Activated naive CD4-positive, alpha-beta T cell treated with Interleukin-2 at 50 U/mL for 16 hours (primary cell): ENCODE measurements around the gene TUSC2.
A peak's percentile ranks its signal among the peaks of the same experiment; 100 is the strongest.
"Not testable (repeated sequence)": the region's sequence is repeated elsewhere in the genome, so short reads cannot be mapped to it uniquely, and the experiment has no call there.

ENCODE experiments used
- DNase-seq: peaks from one replicate; pipeline ENCODE4 v3.0.0-alpha.2; 2020

TUSC2 gene

GRCh38 chr3:50316657-50317242, 11.3 kb downstream of the TUSC2 start:
- peak; percentile 81 for DNase-seq

GRCh38 chr3:50314816-50315215, 13.2 kb downstream of the TUSC2 start:
- DNase-seq: no peak

GRCh38 chr3:50314342-50314741, 13.7 kb downstream of the TUSC2 start:
- DNase-seq: no peak

- DNase-seq: not testable (repeated sequence)
These were observed 16.0 kb downstream of the TUSC2 start for GRCh38 chr3:50312041-50312440.

GRCh38 chr3:50304601-50305000, 23.4 kb downstream of the TUSC2 start:
- DNase-seq: no peak

GRCh38 chr3:50303013-50303815, 24.8 kb downstream of the TUSC2 start, which contains the start of gene HYAL1:
TSS of gene HYAL1 (minus strand) at chr3:50303574. CDS start at chr3:50302956, 618 bp downstream.
- no peak for DNase-seq

GRCh38 chr3:50302095-50303012, 25.7 kb downstream of the TUSC2 start:
- DNase-seq: no peak

- no peak for DNase-seq
These were observed 27.3 kb downstream of the TUSC2 start for GRCh38 chr3:50300681-50301254.

- no peak for DNase-seq
These were observed 27.9 kb downstream of the TUSC2 start for GRCh38 chr3:50299929-50300680.

GRCh38 chr3:50299638-50299928, 28.4 kb downstream of the TUSC2 start:
- no peak for DNase-seq

GRCh38 chr3:50298836-50299637, 29.0 kb downstream of the TUSC2 start, which contains the start of the genes HYAL3 and NAA80:
TSS of gene HYAL3 (minus strand) at chr3:50299405. CDS start at chr3:50295602, 3,803 bp downstream.
TSS of gene NAA80 (minus strand) at chr3:50299405. CDS start at chr3:50297463, 1,942 bp downstream.
- peak; percentile 99 for DNase-seq

GRCh38 chr3:50297896-50298725, 29.9 kb downstream of the TUSC2 start:
- DNase-seq: no peak

- DNase-seq: no peak
These were observed 30.6 kb downstream of the TUSC2 start for GRCh38 chr3:50297384-50297775.

GRCh38 chr3:50296721-50297383, 31.2 kb downstream of the TUSC2 start:
- no peak for DNase-seq

GRCh38 chr3:50295553-50296431, 32.2 kb downstream of the TUSC2 start:
- DNase-seq: no peak

- no peak for DNase-seq
These were observed 33.3 kb downstream of the TUSC2 start for GRCh38 chr3:50294492-50295403.

- no peak for DNase-seq
These were observed 33.9 kb downstream of the TUSC2 start for GRCh38 chr3:50294089-50294488.
